Type B pancreatic cell (in vitro differentiated cells): ENCODE data around the gene TMEM140. TPM values are rescaled to one million over a fixed set of nuclear protein-coding genes. Genes with fewer than 3 reads are reported as not detected.

Experiments used
- DNase-seq: peaks from one replicate; pipeline ENCODE4 v3.0.0; 2021; ENCODE audit warnings: mixed read lengths; ENCODE audit not compliant: unreplicated experiment; ENCODE audit errors: extremely low spot score
- H3K27ac Mint-ChIP-seq: 2 replicates; pipeline ENCODE4 v1.8.0; 2021; ENCODE audit warnings: mild to moderate bottlenecking, mixed read lengths
- H3K27me3 Mint-ChIP-seq: 2 replicates; pipeline ENCODE4 v1.8.0; 2021; ENCODE audit warnings: mixed read lengths
- H3K36me3 Mint-ChIP-seq: 2 replicates; pipeline ENCODE4 v1.8.0; 2021; ENCODE audit warnings: mixed read lengths
- H3K4me1 Mint-ChIP-seq: one replicate; pipeline ENCODE4 v1.8.0; 2021; ENCODE audit warnings: mixed read lengths; ENCODE audit not compliant: unreplicated experiment
- H3K4me3 Mint-ChIP-seq: 2 replicates; pipeline ENCODE4 v1.8.0; 2021; ENCODE audit warnings: mild to moderate bottlenecking, mixed read lengths
- H3K9me3 Mint-ChIP-seq: 2 replicates; pipeline ENCODE4 v1.8.0; 2021; ENCODE audit warnings: mixed read lengths
- CTCF ChIP-seq: fragments of 200-600 bp; sonication (generic); conservative IDR thresholded peaks from 2 replicates; pipeline ENCODE4 v1.5.0; 2021; ENCODE audit warnings: antibody characterized with exemption, mild to moderate bottlenecking
- total RNA-seq: library from RNA; stranded (reverse); gene quantifications from 2 replicates; pipeline ENCODE4 v1.2.1, GENCODE V29; 2021; ENCODE audit warnings: low replicate concordance

TMEM140 gene
- total RNA-seq, 1 donor from 2014 or later, result 0.68 TPM

GRCh38 chr7:135185471-135186260 is 37.8 kb downstream of the TMEM140 start:
- H3K27me3 Mint-ChIP-seq, result no peaks in the 10 kb centered on the region
- peaks cover 11% of the 10 kb centered on the region for H3K4me1 Mint-ChIP-seq
- H3K36me3 Mint-ChIP-seq, result peaks cover 38% of the 10 kb centered on the region
- no peak overlapping the region for H3K4me3 Mint-ChIP-seq
- TF ChIP-seq CTCF, result no peak
- peaks cover 19% of the 10 kb centered on the region for H3K9me3 Mint-ChIP-seq
- DNase-seq, result no peak
- no peak overlapping the region for H3K27ac Mint-ChIP-seq

GRCh38 chr7:135186261-135186540 is 38.3 kb downstream of the TMEM140 start:
- Mint-ChIP-seq H3K27me3 (no peaks in the 10 kb centered on the region), H3K4me1 (peaks cover 11% of the 10 kb centered on the region), H3K27ac (no peak overlapping the region), H3K36me3 (peaks cover 36% of the 10 kb centered on the region), H3K4me3 (no peak overlapping the region), H3K9me3 (peaks cover 16% of the 10 kb centered on the region)
- DNase-seq, result no peak
- no peak for TF ChIP-seq CTCF

- H3K27me3 Mint-ChIP-seq, result no peaks in the 10 kb centered on the region
- peaks cover 11% of the 10 kb centered on the region for H3K4me1 Mint-ChIP-seq
- H3K9me3 Mint-ChIP-seq, result peaks cover 11% of the 10 kb centered on the region
- H3K36me3 Mint-ChIP-seq, result peaks cover 33% of the 10 kb centered on the region
- no peak for TF ChIP-seq CTCF
- no peak for DNase-seq
- no peak overlapping the region for H3K4me3 Mint-ChIP-seq
- H3K27ac Mint-ChIP-seq, result no peak overlapping the region
Measured at GRCh38 chr7:135186841-135187253, 39.0 kb downstream of the TMEM140 start.

GRCh38 chr7:135188298-135188984 is 40.6 kb downstream of the TMEM140 start:
- no peak overlapping the region for H3K27ac Mint-ChIP-seq
- no peak for DNase-seq
- TF ChIP-seq CTCF, result no peak
- H3K4me3 Mint-ChIP-seq, result no peak overlapping the region
- peaks cover 5% of the 10 kb centered on the region for H3K9me3 Mint-ChIP-seq
- peaks cover 37% of the 10 kb centered on the region for H3K36me3 Mint-ChIP-seq
- peaks cover 11% of the 10 kb centered on the region for H3K4me1 Mint-ChIP-seq
- no peaks in the 10 kb centered on the region for H3K27me3 Mint-ChIP-seq

- H3K27ac Mint-ChIP-seq, result no peak overlapping the region
- H3K27me3 Mint-ChIP-seq, result no peaks in the 10 kb centered on the region
- no peak for TF ChIP-seq CTCF
- no peak for DNase-seq
- H3K36me3 Mint-ChIP-seq, result peaks cover 35% of the 10 kb centered on the region
- no peak overlapping the region for H3K4me3 Mint-ChIP-seq
- H3K4me1 Mint-ChIP-seq, result peaks cover 19% of the 10 kb centered on the region
- H3K9me3 Mint-ChIP-seq, result no peaks in the 10 kb centered on the region
Measured at GRCh38 chr7:135189221-135189662, 41.4 kb downstream of the TMEM140 start.
